Uterus (tissue), 2 donors: ENCODE data around the gene SND1.

Experiments
- POLR2A ChIP-seq, 2 donors: fragments of 450-650 bp; IDR thresholded peaks; one replicate each; pipeline ENCODE4 v1.6.1; 2016; ENCODE audit warnings: antibody characterized with exemption in 2 of 2, mild to moderate bottlenecking in 1 of 2, moderate library complexity in 1 of 2
- TF ChIP-seq, protein P1 (sequence below), 4 experiments: fragments of 200-600 bp in 2 of 4; fragments of 450-650 bp in 2 of 4; sonication (generic) in 2 of 4; IDR thresholded peaks; one replicate each; pipeline ENCODE4 v1.5.1; 2016 to 2019; ENCODE audit warnings: antibody characterized with exemption in 4 of 4, mild to moderate bottlenecking in 2 of 4, moderate library complexity in 1 of 4

- TF ChIP-seq, protein P1, sequence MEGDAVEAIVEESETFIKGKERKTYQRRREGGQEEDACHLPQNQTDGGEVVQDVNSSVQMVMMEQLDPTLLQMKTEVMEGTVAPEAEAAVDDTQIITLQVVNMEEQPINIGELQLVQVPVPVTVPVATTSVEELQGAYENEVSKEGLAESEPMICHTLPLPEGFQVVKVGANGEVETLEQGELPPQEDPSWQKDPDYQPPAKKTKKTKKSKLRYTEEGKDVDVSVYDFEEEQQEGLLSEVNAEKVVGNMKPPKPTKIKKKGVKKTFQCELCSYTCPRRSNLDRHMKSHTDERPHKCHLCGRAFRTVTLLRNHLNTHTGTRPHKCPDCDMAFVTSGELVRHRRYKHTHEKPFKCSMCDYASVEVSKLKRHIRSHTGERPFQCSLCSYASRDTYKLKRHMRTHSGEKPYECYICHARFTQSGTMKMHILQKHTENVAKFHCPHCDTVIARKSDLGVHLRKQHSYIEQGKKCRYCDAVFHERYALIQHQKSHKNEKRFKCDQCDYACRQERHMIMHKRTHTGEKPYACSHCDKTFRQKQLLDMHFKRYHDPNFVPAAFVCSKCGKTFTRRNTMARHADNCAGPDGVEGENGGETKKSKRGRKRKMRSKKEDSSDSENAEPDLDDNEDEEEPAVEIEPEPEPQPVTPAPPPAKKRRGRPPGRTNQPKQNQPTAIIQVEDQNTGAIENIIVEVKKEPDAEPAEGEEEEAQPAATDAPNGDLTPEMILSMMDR (IDR thresholded peaks at IDR 0.05), result no peak
- TF ChIP-seq POLR2A (IDR thresholded peaks at IDR 0.05), result no peak
Measured at GRCh38 chr7:128057909-128058308, 405.9 kb downstream of the SND1 start.
